ENCODE data around the gene ERVK3-1. TPM values are rescaled to one million over a fixed set of nuclear protein-coding genes. Genes with fewer than 3 reads are reported as not detected.

ERVK3-1 gene
- polyA plus RNA-seq, 1 of the 3 experiments (the other 2 are of a cell fraction), result 69.4 TPM

GRCh38 chr19:58362272-58362994, 57.3 kb downstream of the ERVK3-1 start, which contains the start of gene ZNF497 (continued):
- TF ChIP-seq PBX3 (IDR thresholded peaks at IDR 0.05), result peak; percentile 58; the same call in 1 of the 2 replicates
- TF ChIP-seq RFX5 (IDR thresholded peaks at IDR 0.05; ENCODE audit: low read length), result no peak

- Histone ChIP-seq H3K4me2 (no peak overlapping the region), H3K27ac (ENCODE audit: low read depth in 2 of 2, low read length in 1 of 2) (no peak overlapping the region), H3K36me3 (replicated peaks in 1 of 2; ENCODE audit: control insufficient read depth in 1 of 2, insufficient read depth in 2 of 2, low read length in 1 of 2) (no peaks in the 10 kb centered on the region), H3F3A (replicated peaks; ENCODE audit: insufficient read depth) (peaks cover 23% of the 10 kb centered on the region), H2AFZ (ENCODE audit: low read depth) (no peak overlapping the region), H4K20me1 (ENCODE audit: insufficient read depth) (no peaks in the 10 kb centered on the region), H3K9ac (no peak overlapping the region), H3K27me3 (ENCODE audit: insufficient read depth) (no peaks in the 10 kb centered on the region), H3K9me3 (no peaks in the 10 kb centered on the region), H3K9me2 (no peaks in the 10 kb centered on the region), H3K4me1 (ENCODE audit: control insufficient read depth in 1 of 2, insufficient read depth in 2 of 2, low read depth in 1 of 2, low read length in 1 of 2) (peaks cover 0 to 8% of the 10 kb centered on the region in 2 experiments; a peak in 2 of 4 replicates), H3K79me2 (ENCODE audit: insufficient read depth) (no peaks in the 10 kb centered on the region), H3K4me3 (ENCODE audit: low read depth in 2 of 2, low read length in 1 of 2) (no peak overlapping the region)
- POLR2A ChIA-PET, result interaction anchor here (0.6 to 3.2 kb wide), 5 partner anchors 9 to 190 kb away, joined by 3 to 34 read pairs (median 6); partner anchors contain the start of genes CHMP2A and ZNF837
- TF ChIP-seq RFX5 (IDR thresholded peaks at IDR 0.05; ENCODE audit: low read length) (no peak), TEAD4 (IDR thresholded peaks at IDR 0.05; ENCODE audit: borderline replicate concordance, insufficient read depth) (no peak), EP300 (IDR thresholded peaks at IDR 0.05; ENCODE audit: borderline replicate concordance in 1 of 2, low read depth in 1 of 2, low read length in 1 of 2) (no peak), NFIC (IDR thresholded peaks at IDR 0.05; ENCODE audit: borderline replicate concordance) (no peak), PBX3 (IDR thresholded peaks at IDR 0.05) (no peak), NRF1 (IDR thresholded peaks at IDR 0.05; ENCODE audit: low read depth, low read length) (no peak)
- WGBS (ENCODE audit: low lambda C conversion rate), result 92% methylated on average over 5 of the region's 5 CpGs
- CTCF ChIA-PET, result interaction anchor here (0.7 to 2.5 kb wide), 3 partner anchors 10 to 17 kb away, joined by 3 to 12 read pairs (median 3); no protein-coding TSS in a partner anchor
- no peak for DNase-seq
Observed at GRCh38 chr19:58364146-58364545, 59.0 kb downstream of the ERVK3-1 start.

Small RNAs within 50 kb of the gene (small RNA-seq; reads per million reads assigned to genes)
- gene MIR6806 (0 to 0.13 (median 0) reads per million in 7 experiments), gene RNA5SP473 (0 to 1.5 (median 0.64) reads per million in 7 experiments)

Other genes with a start within 250 kb of the ERVK3-1 start
- 0.41 and 0.54 TPM in 2 replicates for gene ZNF135, start 246.1 kb upstream of the ERVK3-1 start, polyA plus RNA-seq (2012; rRNA removed)
- 26.7 and 28.6 TPM in 2 replicates for gene ZSCAN18, start 207.1 kb upstream of the ERVK3-1 start, polyA plus RNA-seq (2012; rRNA removed)
- 3.6 and 5.0 TPM in 2 replicates for gene ZNF329, start 154.6 kb upstream of the ERVK3-1 start, polyA plus RNA-seq (2012; rRNA removed)
- 3.1 and 4.0 TPM in 2 replicates for gene ZNF274, start 122.3 kb upstream of the ERVK3-1 start, polyA plus RNA-seq (2012; rRNA removed)
- gene ZNF544, start 76.5 kb upstream of the ERVK3-1 start, polyA plus RNA-seq (2012; rRNA removed), result 0.58 and 0.89 TPM in 2 replicates
- gene ZNF8, start 26.4 kb upstream of the ERVK3-1 start, polyA plus RNA-seq (2012; rRNA removed), result 1.4 and 1.8 TPM in 2 replicates
- gene ZSCAN22, start 21.6 kb downstream of the ERVK3-1 start, polyA plus RNA-seq (2012; rRNA removed), result 2.3 and 2.9 TPM in 2 replicates
- gene A1BG, start 48.1 kb downstream of the ERVK3-1 start, polyA plus RNA-seq (2012; rRNA removed), result 61.4 and 62.6 TPM in 2 replicates
- gene ZNF497, start 57.4 kb downstream of the ERVK3-1 start, polyA plus RNA-seq (2012; rRNA removed), result 1.0 and 1.1 TPM in 2 replicates
- 1.2 and 1.6 TPM in 2 replicates for gene ZNF837, start 75.7 kb downstream of the ERVK3-1 start, polyA plus RNA-seq (2012; rRNA removed)
- 3,905 and 4,334 TPM in 2 replicates for gene RPS5, start 81.9 kb downstream of the ERVK3-1 start, polyA plus RNA-seq (2012; rRNA removed)
- 0.13 TPM in 1 of 2 replicates, not detected in the other for gene RNF225, start 90.3 kb downstream of the ERVK3-1 start, polyA plus RNA-seq (2012; rRNA removed)
- gene ZNF584, start 103.3 kb downstream of the ERVK3-1 start, polyA plus RNA-seq (2012; rRNA removed), result 9.4 and 12.0 TPM in 2 replicates
- 1.3 and 1.9 TPM in 2 replicates for gene ZNF132, start 134.8 kb downstream of the ERVK3-1 start, polyA plus RNA-seq (2012; rRNA removed)
- 2.9 and 3.8 TPM in 2 replicates for gene ZNF324B, start 146.2 kb downstream of the ERVK3-1 start, polyA plus RNA-seq (2012; rRNA removed)
- 5.6 and 6.0 TPM in 2 replicates for gene ZNF324, start 161.7 kb downstream of the ERVK3-1 start, polyA plus RNA-seq (2012; rRNA removed)
- 6.9 and 7.0 TPM in 2 replicates for gene ZNF446, start 171.0 kb downstream of the ERVK3-1 start, polyA plus RNA-seq (2012; rRNA removed)
- 50.5 and 57.3 TPM in 2 replicates for gene SLC27A5, start 206.6 kb downstream of the ERVK3-1 start, polyA plus RNA-seq (2012; rRNA removed)
- 7.9 and 11.3 TPM in 2 replicates for gene ZBTB45, start 214.4 kb downstream of the ERVK3-1 start, polyA plus RNA-seq (2012; rRNA removed)
- 321 and 594 TPM in 2 replicates for gene TRIM28, start 238.7 kb downstream of the ERVK3-1 start, polyA plus RNA-seq (2012; rRNA removed)
- gene CHMP2A, start 249.7 kb downstream of the ERVK3-1 start, polyA plus RNA-seq (2012; rRNA removed), result 308 and 381 TPM in 2 replicates